GM23338 (cell line): ENCODE measurements around the gene FASN. TPM values are rescaled to one million over a fixed set of nuclear protein-coding genes. Genes with fewer than 3 reads are reported as not detected.

ENCODE experiments used
- ATAC-seq: fragments of 200-7000 bp; cut with Tn5 transposase; 3 replicates; pipeline ENCODE4 v1.9.1; 2020
- DNase-seq: peaks from one replicate; pipeline ENCODE4 v3.0.0-alpha.2; 2015; ENCODE audit warnings: low spot score
- H2AFZ ChIP-seq: fragments of 200-600 bp; sonication (generic); 2 replicates; pipeline ENCODE4 v1.8.0; 2016; ENCODE audit warnings: antibody characterized with exemption, mild to moderate bottlenecking, moderate library complexity
- H3F3A ChIP-seq: fragments of 200-600 bp; sonication (generic); replicated peaks from 2 replicates; pipeline ENCODE4 v1.8.0; 2017; ENCODE audit warnings: antibody characterized with exemption, mixed run types, low read depth
- H3K27ac ChIP-seq: fragments of 200-600 bp; sonication (generic); 2 replicates; pipeline ENCODE4 v1.6.1; 2016; ENCODE audit warnings: low read depth
- H3K27me3 ChIP-seq: fragments of 200-600 bp; sonication (generic); 2 replicates; pipeline ENCODE4 v1.8.0; 2016; ENCODE audit warnings: mild to moderate bottlenecking, mixed run types, moderate library complexity; ENCODE audit not compliant: insufficient read depth
- H3K36me3 ChIP-seq: fragments of 200-600 bp; sonication (generic); 2 replicates; pipeline ENCODE4 v1.8.0; 2016; ENCODE audit warnings: mild to moderate bottlenecking; ENCODE audit not compliant: insufficient read depth
- H3K4me1 ChIP-seq: fragments of 200-600 bp; sonication (generic); 2 replicates; pipeline ENCODE4 v1.8.0; 2016; ENCODE audit warnings: mild to moderate bottlenecking, moderate library complexity; ENCODE audit not compliant: insufficient read depth
- H3K4me2 ChIP-seq: fragments of 200-600 bp; sonication (generic); 2 replicates; pipeline ENCODE4 v1.7.1; 2017; ENCODE audit warnings: mixed run types
- H3K4me3 ChIP-seq: fragments of 200-600 bp; sonication (generic); 2 replicates; pipeline ENCODE4 v1.6.1; 2016; ENCODE audit warnings: mixed run types
- H3K79me2 ChIP-seq: fragments of 200-600 bp; sonication (generic); replicated peaks from 2 replicates; pipeline ENCODE4 v1.8.0; 2017; ENCODE audit warnings: mild to moderate bottlenecking; ENCODE audit not compliant: insufficient read depth
- H3K9me2 ChIP-seq: fragments of 200-600 bp; sonication (generic); 2 replicates; pipeline ENCODE4 v1.8.0; 2017; ENCODE audit not compliant: insufficient read depth
- H4K20me1 ChIP-seq: fragments of 200-600 bp; sonication (generic); replicated peaks from 2 replicates; pipeline ENCODE4 v1.8.0; 2017; ENCODE audit warnings: mild to moderate bottlenecking; ENCODE audit not compliant: insufficient read depth
- H3K27ac Mint-ChIP-seq: 2 replicates; pipeline ENCODE4 v1.8.0; 2020; ENCODE audit warnings: inconsistent platforms, mild to moderate bottlenecking, moderate library complexity, mixed read lengths
- H3K27me3 Mint-ChIP-seq: 3 replicates; pipeline ENCODE4 v1.8.0; 2022; ENCODE audit warnings: low read depth, mild to moderate bottlenecking, moderate library complexity, mixed read lengths, inconsistent platforms; ENCODE audit not compliant: insufficient read depth, poor library complexity
- H3K36me3 Mint-ChIP-seq: 3 replicates; pipeline ENCODE4 v1.8.0; 2021; ENCODE audit warnings: low read depth, mild to moderate bottlenecking, inconsistent platforms, moderate library complexity, mixed read lengths
- H3K4me1 Mint-ChIP-seq: 3 replicates; pipeline ENCODE4 v1.8.0; 2020; ENCODE audit warnings: mild to moderate bottlenecking, inconsistent platforms, mixed read lengths
- H3K4me3 Mint-ChIP-seq: 3 replicates; pipeline ENCODE4 v1.8.0; 2021; ENCODE audit warnings: moderate library complexity, mild to moderate bottlenecking, inconsistent platforms, mixed read lengths
- H3K9me3 Mint-ChIP-seq: 3 replicates; pipeline ENCODE4 v1.8.0; 2020; ENCODE audit warnings: moderate library complexity, mild to moderate bottlenecking, inconsistent platforms, mixed read lengths
- EZH2phosphoT487 ChIP-seq: fragments of 200-600 bp; sonication (generic); IDR thresholded peaks from one replicate; pipeline ENCODE4 v1.8.1; 2018; ENCODE audit warnings: antibody characterized with exemption; ENCODE audit not compliant: unreplicated experiment
- JUNB ChIP-seq: IDR thresholded peaks from one replicate; pipeline ENCODE4 v1.6.1; 2016; ENCODE audit warnings: antibody characterized with exemption; ENCODE audit not compliant: unreplicated experiment
- POLR2AphosphoS5 ChIP-seq: IDR thresholded peaks from 2 replicates; pipeline ENCODE4 v1.6.1; 2016; ENCODE audit warnings: antibody characterized with exemption, low read depth
- STAT1 ChIP-seq: IDR thresholded peaks from one replicate; pipeline ENCODE4 v1.6.1; 2016; ENCODE audit warnings: antibody characterized with exemption; ENCODE audit not compliant: unreplicated experiment
- ZNF114 ChIP-seq: fragments of 250-450 bp; sonication (Bioruptor Pico); IDR thresholded peaks from 2 replicates; pipeline ENCODE4 v1.5.0; 2020; ENCODE audit warnings: mild to moderate bottlenecking, moderate library complexity
- ZNF331 ChIP-seq: fragments of 250-450 bp; sonication (Bioruptor Pico); IDR thresholded peaks from 2 replicates; pipeline ENCODE4 v1.5.0; 2020; ENCODE audit warnings: low read depth, mild to moderate bottlenecking, moderate library complexity
- ZNF462 ChIP-seq: fragments of 250-450 bp; sonication (Bioruptor Pico); IDR thresholded peaks from 2 replicates; pipeline ENCODE4 v1.5.0; 2020; ENCODE audit warnings: mild to moderate bottlenecking, moderate library complexity
- polyA plus RNA-seq: library from polyadenylated mRNA; unstranded; fragments of >200 nt; fragmentation: Nextera tagmentation; extraction: Ambion mirVana; gene quantifications from 2 replicates; pipeline ENCODE4 v1.2.1, GENCODE V29; 2016
- total RNA-seq: library from RNA; depleted of rRNA; stranded (reverse); fragments of >200 nt; shearing (Covaris generic); gene quantifications from 2 replicates; pipeline ENCODE4 v1.2.3, GENCODE V29; 2014

Gene FASN
- total and polyA plus RNA-seq, 2 experiments from 2014 or later: 120 to 849 TPM

- TF ChIP-seq ZNF462: no peak
These were observed 11.9 kb downstream of the FASN start (continued) for GRCh38 chr17:82085931-82086764.

GRCh38 chr17:82085031-82085861 is 12.8 kb downstream of the FASN start:
- Histone ChIP-seq H3K9me2 (no peaks in the 10 kb centered on the region), H3K79me2 (no peaks in the 10 kb centered on the region), H3K36me3 (peaks cover 7% of the 10 kb centered on the region; the same call in 1 of the 2 replicates), H3K27me3 (no peaks in the 10 kb centered on the region), H2AFZ (no peak overlapping the region), H3F3A (peaks cover 18% of the 10 kb centered on the region), H3K4me2 (no peak overlapping the region), H3K4me1 (no peaks in the 10 kb centered on the region), H3K4me3 (no peak overlapping the region), H4K20me1 (peaks cover 11% of the 10 kb centered on the region), H3K27ac (no peak overlapping the region)
- DNase-seq: no peak
- no peak overlapping the region for H3K4me3 Mint-ChIP-seq
- peaks cover 56% of the 10 kb centered on the region; the same call in 2 of the 3 replicates for H3K36me3 Mint-ChIP-seq
- H3K9me3 Mint-ChIP-seq: no peaks in the 10 kb centered on the region
- peaks cover 6% of the 10 kb centered on the region for H3K27me3 Mint-ChIP-seq
- H3K4me1 Mint-ChIP-seq: no peaks in the 10 kb centered on the region
- ATAC-seq: no peak
- H3K27ac Mint-ChIP-seq: no peak overlapping the region
- TF ChIP-seq EZH2phosphoT487: no peak
- TF ChIP-seq ZNF462: no peak
- no peak for TF ChIP-seq POLR2AphosphoS5
- no peak for TF ChIP-seq STAT1
- TF ChIP-seq ZNF114 (CRISPR knock-in tag): no peak
- no peak for TF ChIP-seq JUNB
- no peak for TF ChIP-seq ZNF331
